A549 (cell line): ENCODE results near the gene SPATA13.

ENCODE experiments used
- CTCF ChIP-seq: fragments of >200 bp; sonication (Bioruptor Twin); formaldehyde crosslinking; IDR thresholded peaks from 3 replicates; pipeline ENCODE4 v1.5.1; 2016
- HDAC2 ChIP-seq: fragments of 200-600 bp; sonication (generic); IDR thresholded peaks from 2 replicates; pipeline ENCODE4 v1.6.1; 2016
- HEYL ChIP-seq: fragments of 250-450 bp; sonication (Bioruptor Pico); IDR thresholded peaks from 2 replicates; pipeline ENCODE4 v1.8.0; 2021; ENCODE audit warnings: mild to moderate bottlenecking, moderate library complexity
- MAFK ChIP-seq: fragments of 450-650 bp; IDR thresholded peaks from 2 replicates; pipeline ENCODE4 v1.6.1; 2014; ENCODE audit not compliant: partially characterized antibody
- NFE2L2 ChIP-seq: fragments of 150-350 bp; conservative IDR thresholded peaks from 2 replicates; pipeline ENCODE4 v1.6.1; 2014; ENCODE audit warnings: low read length
- RAD21 ChIP-seq, 2 experiments: fragments of >200 bp in 1 of 2; sonication (Bioruptor Twin) in 1 of 2; formaldehyde crosslinking in 1 of 2; IDR thresholded peaks in 1 of 2; conservative IDR thresholded peaks in 1 of 2; 2 replicates in 1 of 2; 3 replicates in 1 of 2; pipeline ENCODE4 v1.6.1; 2012 to 2018; ENCODE audit warnings: inconsistent platforms in 1 of 2
- RFX5 ChIP-seq: fragments of 450-650 bp; IDR thresholded peaks from 2 replicates; pipeline ENCODE4 v1.7.1; 2014; ENCODE audit warnings: antibody characterized with exemption, mild to moderate bottlenecking, moderate library complexity
- SREBF2 ChIP-seq: fragments of 450-650 bp; IDR thresholded peaks from 2 replicates; pipeline ENCODE4 v1.6.1; 2014; ENCODE audit warnings: mild to moderate bottlenecking, moderate library complexity
- TF ChIP-seq, protein P1 (sequence below): IDR thresholded peaks from 2 replicates; pipeline ENCODE4 v1.6.1; 2012

GRCh38 chr13:24282256-24282655 is 121.7 kb downstream of the SPATA13 start:
- TF ChIP-seq CTCF (no peak), HDAC2 (no peak), HEYL (no peak), MAFK (no peak), RFX5 (no peak), NFE2L2 (no peak), RAD21 (conservative IDR thresholded peaks at IDR 0.05 in 1 of 2, IDR thresholded peaks at IDR 0.05 in 1 of 2) (no peak), SREBF2 (no peak)
- TF ChIP-seq, protein P1, sequence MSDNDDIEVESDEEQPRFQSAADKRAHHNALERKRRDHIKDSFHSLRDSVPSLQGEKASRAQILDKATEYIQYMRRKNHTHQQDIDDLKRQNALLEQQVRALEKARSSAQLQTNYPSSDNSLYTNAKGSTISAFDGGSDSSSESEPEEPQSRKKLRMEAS, result no peak
